PC-3 (cell line): ENCODE measurements around the gene TCEAL8. TPM values are rescaled to one million over a fixed set of nuclear protein-coding genes. Genes with fewer than 3 reads are reported as not detected.
A peak's percentile ranks its signal among the peaks of the same experiment; 100 is the strongest.

ENCODE experiments used
- ATAC-seq: fragments of 200-7000 bp; cut with Tn5 transposase; 2 replicates; pipeline ENCODE4 v1.9.1; 2020; ENCODE audit warnings: mild to moderate bottlenecking, moderate library complexity
- BruUV-seq: library from RNA; stranded (reverse); fragments of 400-500 nt; replicated peaks from 2 replicates; lab custom pipeline; 2021; lab: Mats Ljungman, UMichigan
- CTCF ChIA-PET: fragments of 300-600 bp; sonication (Branson Sonifier 250); formaldehyde crosslinking; loops from one replicate; lab custom pipeline; 2022; ENCODE audit warnings: antibody characterized with exemption; lab: Charles Lee
- POLR2A ChIA-PET: fragments of 300-600 bp; sonication (Branson Sonifier 250); formaldehyde crosslinking; loops from one replicate; lab custom pipeline; 2022; ENCODE audit warnings: antibody characterized with exemption; ENCODE audit not compliant: unreplicated experiment; lab: Charles Lee
- DNase-seq: peaks from one replicate; pipeline ENCODE4 v3.0.0-alpha.2; 2015
- H2AFZ ChIP-seq: fragments of 300-600 bp; sonication (generic); 2 replicates; pipeline ENCODE4 v1.6.0; 2016; ENCODE audit warnings: antibody characterized with exemption, low read length
- H3F3A ChIP-seq: fragments of 300-600 bp; sonication (generic); one replicate; pipeline ENCODE4 v1.6.0; 2017; ENCODE audit warnings: antibody characterized with exemption, low read length, control low read depth, mild to moderate bottlenecking; ENCODE audit not compliant: unreplicated experiment
- H3K27ac ChIP-seq: fragments of 300-600 bp; sonication (generic); 2 replicates; pipeline ENCODE4 v1.5.1; 2016; ENCODE audit warnings: mild to moderate bottlenecking, low read length
- H3K27me3 ChIP-seq: fragments of 300-600 bp; sonication (generic); 2 replicates; pipeline ENCODE4 v1.6.1; 2016; ENCODE audit warnings: low read length, mixed read lengths
- H3K36me3 ChIP-seq: fragments of 300-600 bp; sonication (generic); 2 replicates; pipeline ENCODE4 v1.6.1; 2016; ENCODE audit warnings: low read depth, mixed run types, low read length, mixed read lengths
- H3K4me1 ChIP-seq: fragments of 300-600 bp; sonication (generic); 2 replicates; pipeline ENCODE4 v1.5.1; 2016; ENCODE audit warnings: low read length; ENCODE audit not compliant: insufficient read depth
- H3K4me2 ChIP-seq: fragments of 300-600 bp; sonication (generic); 2 replicates; pipeline ENCODE4 v1.6.0; 2016; ENCODE audit warnings: low read length
- H3K4me3 ChIP-seq: fragments of 300-600 bp; sonication (generic); 2 replicates; pipeline ENCODE4 v1.5.1; 2016; ENCODE audit warnings: mild to moderate bottlenecking, low read length, mixed read lengths
- H3K79me2 ChIP-seq: fragments of 300-600 bp; sonication (generic); 2 replicates; pipeline ENCODE4 v1.6.1; 2017; ENCODE audit warnings: low read length, mixed read lengths
- H3K9ac ChIP-seq: fragments of 300-600 bp; sonication (generic); 2 replicates; pipeline ENCODE4 v1.6.0; 2016; ENCODE audit warnings: mild to moderate bottlenecking, low read length
- H3K9me2 ChIP-seq: fragments of 300-600 bp; sonication (generic); replicated peaks from 2 replicates; pipeline ENCODE4 v1.6.1; 2016; ENCODE audit warnings: mixed run types, low read length, mixed read lengths
- H3K9me3 ChIP-seq: fragments of 300-600 bp; sonication (generic); 2 replicates; pipeline ENCODE4 v1.6.1; 2016; ENCODE audit warnings: low read length, mixed read lengths
- H4K20me1 ChIP-seq: fragments of 300-600 bp; sonication (generic); 2 replicates; pipeline ENCODE4 v1.6.1; 2016; ENCODE audit warnings: low read length, mixed read lengths
- CTCF ChIP-seq: fragments of 300-600 bp; sonication (generic); conservative IDR thresholded peaks from 2 replicates; pipeline ENCODE4 v1.5.1; 2017; ENCODE audit warnings: antibody characterized with exemption, low read depth, mild to moderate bottlenecking, low read length
- EZH2 ChIP-seq: fragments of 300-600 bp; sonication (generic); IDR thresholded peaks from one replicate; pipeline ENCODE4 v1.6.1; 2017; ENCODE audit warnings: antibody characterized with exemption, mild to moderate bottlenecking, low read length; ENCODE audit not compliant: unreplicated experiment
- EZH2phosphoT487 ChIP-seq: fragments of 300-600 bp; sonication (generic); IDR thresholded peaks from 2 replicates; pipeline ENCODE4 v1.6.1; 2018; ENCODE audit warnings: mild to moderate bottlenecking, antibody characterized with exemption, low read length, borderline replicate concordance
- intact Hi-C: fragments of 100-400 bp; cut with micrococcal nuclease; formaldehyde crosslinking; loops from 2 replicates; pipeline ENCODE4 v1.9.0; 2023
- total RNA-seq: library from RNA; depleted of rRNA; stranded (reverse); fragments of >200 nt; gene quantifications from 2 replicates; pipeline ENCODE4 v1.2.3, GENCODE V29; 2014

Gene TCEAL8
- total RNA-seq, 1 experiment from 2014 or later = 41.2 TPM

GRCh38 chrX:103253608-103254007, 1.3 kb downstream of the TCEAL8 start:
- intact Hi-C loops = loop anchor here (5.0 kb wide), 1 partner anchor 209 kb away; no protein-coding TSS in a partner anchor

GRCh38 chrX:103250977-103251376, 4.0 kb downstream of the TCEAL8 start:
- H2AFZ ChIP-seq = no peak overlapping the region
- DNase-seq = peak; percentile 12

More at GRCh38 chrX:103253608-103254007, 1.3 kb downstream of the TCEAL8 start:
- DNase-seq (no peak), ATAC-seq (no peak)
- Histone ChIP-seq H3K9me3 (no peaks in the 10 kb centered on the region), H3K4me1 (peaks cover 5% of the 10 kb centered on the region; the same call in 1 of the 2 replicates), H3K4me3 (peak overlapping the region; percentile 85), H3F3A (no peaks in the 10 kb centered on the region), H3K4me2 (peak overlapping the region; percentile 92), H4K20me1 (no peaks in the 10 kb centered on the region), H2AFZ (peak overlapping the region; percentile 89; the same call in 1 of the 2 replicates), H3K9ac (peak overlapping the region; percentile 80), H3K27ac (no peak overlapping the region), H3K79me2 (peaks cover 8% of the 10 kb centered on the region; the same call in 1 of the 2 replicates), H3K27me3 (no peaks in the 10 kb centered on the region), H3K9me2 (no peaks in the 10 kb centered on the region), H3K36me3 (0 out of 2 replicates have a peak, but pooled peaks cover 3% of the 10 kb centered on the region)
- POLR2A ChIA-PET = no interaction called here
- no peak for TF ChIP-seq EZH2phosphoT487
- no peak for TF ChIP-seq CTCF
- no peak for TF ChIP-seq EZH2
- no TSS peak for BruUV-seq
- CTCF ChIA-PET = no interaction called here

More at GRCh38 chrX:103250977-103251376, 4.0 kb downstream of the TCEAL8 start:
- ChIA-PET POLR2A (no interaction called here), CTCF (no interaction called here)
- peaks cover 8% of the 10 kb centered on the region; the same call in 1 of the 2 replicates for H3K79me2 ChIP-seq
- H4K20me1 ChIP-seq = no peaks in the 10 kb centered on the region
- H3K27me3 ChIP-seq = peaks cover 8% of the 10 kb centered on the region; the same call in 1 of the 2 replicates
- intact Hi-C loops = loop anchor here (5.0 kb wide), 1 partner anchor 211 kb away; no protein-coding TSS in a partner anchor
- ATAC-seq = no peak
- no peaks in the 10 kb centered on the region for H3K9me3 ChIP-seq
- H3K9me2 ChIP-seq = no peaks in the 10 kb centered on the region
- TF ChIP-seq EZH2phosphoT487 (no peak), EZH2 (no peak), CTCF (no peak)
- peaks cover 5% of the 10 kb centered on the region; the same call in 1 of the 2 replicates for H3K4me1 ChIP-seq
- H3K4me3 ChIP-seq = no peak overlapping the region
- H3F3A ChIP-seq = no peaks in the 10 kb centered on the region
- no peak overlapping the region for H3K27ac ChIP-seq
- no peak overlapping the region for H3K4me2 ChIP-seq
- BruUV-seq = no TSS peak
- 0 out of 2 replicates have a peak, but pooled peaks cover 3% of the 10 kb centered on the region for H3K36me3 ChIP-seq
- H3K9ac ChIP-seq = no peak overlapping the region
